T-helper 2 cell (primary cell): ENCODE data around the gene TTC7B.
A peak's percentile ranks its signal among the peaks of the same experiment; 100 is the strongest.

Source experiments
- DNase-seq, 5 experiments: peaks; one replicate each; pipeline versions ENCODE4 v3.0.0 to v3.0.0-alpha.2; 2012 to 2022

The TTC7B gene

GRCh38 chr14:90587918-90588317, 228.3 kb downstream of the TTC7B start:
- DNase-seq, result no peak

- DNase-seq, result no peak
These were observed 228.8 kb downstream of the TTC7B start for GRCh38 chr14:90587252-90587910.

GRCh38 chr14:90585106-90585505, 231.1 kb downstream of the TTC7B start:
- DNase-seq, result no peak

DNA sequence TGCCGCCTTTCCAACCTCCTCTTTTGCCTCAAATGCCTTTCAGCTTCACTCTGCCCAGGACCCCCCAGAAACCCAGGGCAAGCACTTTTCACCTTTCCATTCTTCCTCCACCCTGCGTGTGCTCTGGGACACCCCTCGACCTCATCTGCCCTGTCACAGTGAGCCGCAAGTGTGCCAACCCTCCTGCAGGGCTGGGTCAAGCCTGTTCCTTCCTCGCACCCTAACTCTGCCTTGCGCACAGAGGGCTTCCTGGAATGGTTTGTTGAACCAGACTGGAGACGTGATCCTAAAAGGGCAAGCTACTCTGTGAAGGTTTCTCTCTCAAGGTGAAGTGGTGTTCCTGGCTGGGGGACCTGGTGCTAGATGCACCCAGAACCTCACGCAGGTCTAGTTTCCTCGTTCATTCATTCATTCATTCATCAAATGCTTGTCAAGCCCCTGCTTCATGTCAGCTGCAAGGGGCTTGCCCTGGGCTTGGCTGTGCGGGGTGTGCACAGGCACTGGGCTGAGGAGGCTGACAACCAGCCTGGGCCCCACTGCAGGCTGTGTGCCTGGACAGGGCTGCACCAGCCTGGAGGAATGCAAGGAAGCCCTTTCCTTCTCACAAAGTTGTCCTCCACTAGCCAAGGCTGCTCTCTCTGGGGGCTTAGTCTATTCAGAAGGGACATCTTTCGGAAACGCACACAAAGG, 232.2 kb downstream of the TTC7B start:
- DNase-seq, result no peak

- no peak for DNase-seq
These were observed 232.8 kb downstream of the TTC7B start for GRCh38 chr14:90583427-90583826.

GRCh38 chr14:90582166-90582565, 234.1 kb downstream of the TTC7B start:
- DNase-seq, result no peak

GRCh38 chr14:90581745-90582144, 234.5 kb downstream of the TTC7B start:
- DNase-seq, result no peak

DNA sequence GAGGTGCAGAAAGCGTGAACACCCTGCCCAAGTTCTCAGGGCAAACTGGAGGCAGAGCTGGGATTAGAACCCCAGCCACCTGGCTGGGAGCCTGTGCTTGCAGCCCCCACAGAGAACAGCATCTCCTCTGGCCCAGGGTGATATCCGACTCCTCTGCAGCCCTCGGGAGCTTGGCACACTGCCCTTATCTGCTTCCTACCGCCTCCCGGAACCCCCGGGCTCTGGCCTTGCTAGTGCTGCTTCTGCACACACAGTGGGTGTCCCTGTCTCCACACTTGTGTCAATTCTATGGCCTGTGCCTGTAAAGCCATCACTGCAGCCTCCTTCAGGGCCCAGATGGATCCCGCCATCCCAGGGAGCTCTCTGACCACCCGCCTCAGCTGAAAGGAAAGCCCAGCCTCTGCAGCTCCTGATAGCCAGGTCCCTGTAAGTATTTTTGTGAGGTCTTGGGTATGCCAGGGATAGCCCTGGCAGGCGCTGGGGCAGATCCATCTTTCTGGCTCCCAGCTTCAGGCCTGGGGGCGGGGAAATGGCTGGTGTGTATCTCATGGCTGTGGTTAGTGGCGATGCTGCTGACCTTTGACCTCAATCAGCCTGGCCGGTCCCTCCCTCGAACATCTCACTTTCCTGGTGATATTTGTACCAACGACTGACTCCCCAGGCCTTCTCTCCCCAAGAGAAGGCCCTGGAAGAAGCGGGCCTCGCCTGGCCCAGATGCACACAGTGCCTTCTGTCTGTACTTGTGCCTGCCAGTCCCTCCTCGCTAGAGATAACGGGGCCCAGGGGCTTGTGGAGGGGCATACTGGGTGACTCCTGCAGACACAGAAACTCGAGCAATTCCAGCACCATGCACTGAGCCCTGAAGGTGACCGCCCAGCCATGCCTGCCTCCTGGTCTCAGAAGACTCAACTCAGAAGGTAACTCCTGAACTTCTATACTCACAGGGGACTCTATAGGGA, 235.6 kb downstream of the TTC7B start:
- no peak for DNase-seq

- DNase-seq, result no peak
These were observed 236.4 kb downstream of the TTC7B start for GRCh38 chr14:90579816-90580215.

GRCh38 chr14:90579088-90579487, 237.1 kb downstream of the TTC7B start:
- DNase-seq, result no peak

- no peak for DNase-seq
These were observed 237.8 kb downstream of the TTC7B start for GRCh38 chr14:90578283-90578985.

DNA sequence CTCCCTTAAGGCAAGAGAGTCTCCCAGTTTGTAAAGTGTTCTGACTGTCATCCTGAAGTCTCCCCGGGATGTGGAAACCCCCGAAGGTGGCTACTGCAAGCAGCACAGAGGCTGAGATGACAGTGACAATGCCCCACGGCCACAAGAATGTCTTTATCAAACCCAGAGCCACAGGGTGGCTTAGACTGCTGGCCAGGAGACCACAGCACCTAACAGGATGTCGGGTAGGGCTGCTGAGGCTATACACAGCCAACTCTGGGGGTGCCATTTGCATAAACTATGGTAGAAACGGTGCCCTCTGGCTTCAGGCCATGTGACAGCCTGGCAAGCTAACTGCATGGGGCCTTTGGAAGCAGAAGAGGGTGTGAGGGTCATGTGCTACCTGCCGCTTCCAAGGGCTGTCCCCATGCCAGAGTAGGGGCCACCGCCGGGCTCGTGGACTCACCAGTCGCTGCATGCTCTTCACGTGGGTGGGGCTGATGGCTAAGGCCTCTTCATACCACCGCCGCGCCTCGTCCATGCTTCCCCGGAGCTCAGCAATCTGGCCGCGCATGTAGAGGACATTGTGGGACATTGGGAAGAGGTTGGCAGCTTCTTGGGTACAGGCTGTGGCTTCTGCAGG, 238.5 kb downstream of the TTC7B start:
- DNase-seq, result peak in 1 of 5 experiments; percentile 4

DNA sequence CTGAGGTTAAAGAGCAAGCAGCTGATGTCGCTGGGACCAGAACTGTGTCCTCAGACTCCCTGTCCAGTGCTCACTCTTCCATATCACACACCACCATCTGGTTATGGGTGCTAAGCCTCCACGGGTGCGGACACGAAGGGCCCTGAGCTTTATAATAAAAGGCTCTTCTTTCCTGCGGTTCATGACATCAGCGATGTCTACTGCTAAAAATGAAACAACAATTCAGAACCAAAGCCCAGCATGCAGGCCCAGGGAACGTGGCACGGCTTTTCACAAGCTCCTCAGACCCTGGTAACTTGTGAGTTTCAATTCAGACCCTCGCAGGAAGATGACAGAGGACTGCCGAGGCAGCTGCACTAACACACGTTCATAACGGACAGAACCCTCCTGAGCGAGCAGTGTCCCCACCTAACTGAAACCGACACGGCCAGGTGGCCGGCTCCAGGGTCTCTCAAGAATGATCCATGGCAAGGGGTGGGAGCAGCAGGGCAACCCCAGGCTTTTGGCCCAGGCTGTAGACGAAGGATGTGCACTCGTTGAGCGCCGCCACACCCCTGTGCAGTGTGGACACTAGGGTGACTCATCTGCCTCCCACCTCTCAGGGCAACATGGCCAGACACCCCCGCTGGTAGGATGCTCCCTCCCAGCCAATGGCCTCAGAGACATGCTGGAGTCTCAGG, 239.1 kb downstream of the TTC7B start:
- DNase-seq, result no peak

GRCh38 chr14:90576581-90576980, 239.6 kb downstream of the TTC7B start:
- DNase-seq, result no peak

DNA sequence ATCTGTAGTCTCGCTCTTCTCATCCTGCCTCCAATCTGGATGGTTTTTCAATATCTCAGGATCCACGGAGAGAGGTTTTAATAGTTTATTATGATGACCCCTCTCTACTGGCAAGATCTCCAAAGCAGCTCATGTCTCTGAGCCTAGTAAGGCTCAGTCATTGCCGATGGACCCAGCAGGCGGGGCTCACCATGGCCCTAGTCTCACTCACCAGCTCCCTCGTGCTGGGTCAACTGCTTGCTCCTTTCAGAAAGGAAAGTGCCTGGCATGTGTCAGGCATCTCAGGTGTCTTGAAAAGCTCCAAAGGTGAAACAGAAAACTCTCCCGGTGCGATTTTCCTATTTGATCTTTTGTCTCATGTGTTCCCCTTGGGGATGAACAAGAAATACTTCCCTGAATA, 240.4 kb downstream of the TTC7B start:
- DNase-seq, result no peak

DNA sequence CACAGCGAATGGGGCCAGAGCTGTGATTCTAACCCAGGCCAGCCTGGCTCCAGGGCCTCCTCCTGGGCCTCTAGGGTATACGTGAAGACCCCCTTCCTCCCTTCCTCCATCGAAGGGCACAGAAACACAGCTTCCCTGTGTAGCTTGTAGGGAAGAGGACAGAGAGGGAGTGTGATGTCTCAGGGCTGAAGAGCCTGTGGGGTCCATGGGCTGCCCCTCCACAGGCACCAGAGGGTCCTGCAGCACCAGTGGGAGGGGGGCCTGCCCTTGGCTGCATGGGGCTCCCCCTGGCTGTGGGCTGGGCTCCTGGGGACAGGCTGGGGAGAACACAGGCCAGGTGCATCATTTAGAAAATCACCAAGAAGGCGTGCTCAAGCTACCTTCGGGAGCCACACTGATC, 240.9 kb downstream of the TTC7B start:
- no peak for DNase-seq

DNA sequence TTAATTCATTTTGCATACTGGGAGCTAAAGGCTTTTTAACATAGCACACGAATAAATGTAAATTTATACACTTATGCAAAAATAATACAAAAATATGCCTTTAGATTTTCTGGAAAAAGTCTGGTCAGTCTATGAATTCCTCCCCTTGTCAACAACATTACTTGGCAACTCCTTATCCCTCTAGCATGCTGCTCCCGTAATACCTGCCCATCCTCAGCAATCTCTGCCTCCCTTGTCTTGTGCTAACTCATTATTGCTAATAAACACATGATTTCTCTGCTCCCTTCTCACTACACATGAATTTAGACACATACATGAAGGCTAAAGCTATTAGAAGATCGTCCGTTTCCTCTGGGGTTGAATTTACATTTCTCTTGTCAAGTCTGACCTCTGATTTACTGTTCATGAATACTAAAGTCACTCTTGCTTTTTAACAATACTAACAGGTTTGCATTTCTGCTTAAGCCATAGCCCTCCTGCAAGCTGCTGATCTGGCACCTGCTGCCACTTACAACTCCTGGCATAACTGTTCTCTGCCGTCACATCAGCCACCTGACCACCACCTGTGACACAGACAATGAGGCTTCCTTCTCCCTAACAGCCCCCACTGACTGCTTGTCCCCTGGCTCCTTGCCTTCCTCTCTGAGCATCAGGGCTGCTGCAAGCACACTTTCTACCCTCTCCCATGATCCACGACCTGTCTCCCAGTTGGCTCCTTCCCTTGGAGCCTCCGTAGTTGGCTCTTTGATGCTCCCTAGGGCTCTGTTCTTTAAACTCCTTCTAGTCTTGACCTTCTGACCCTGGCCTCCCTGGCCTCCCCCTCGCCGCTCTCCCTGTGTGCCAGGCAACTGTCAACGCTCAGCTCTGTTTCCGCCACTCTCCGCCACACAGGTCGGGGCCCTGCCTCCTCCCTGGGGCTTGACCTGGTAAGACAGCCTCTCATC, 241.8 kb downstream of the TTC7B start:
- DNase-seq, result no peak

DNA sequence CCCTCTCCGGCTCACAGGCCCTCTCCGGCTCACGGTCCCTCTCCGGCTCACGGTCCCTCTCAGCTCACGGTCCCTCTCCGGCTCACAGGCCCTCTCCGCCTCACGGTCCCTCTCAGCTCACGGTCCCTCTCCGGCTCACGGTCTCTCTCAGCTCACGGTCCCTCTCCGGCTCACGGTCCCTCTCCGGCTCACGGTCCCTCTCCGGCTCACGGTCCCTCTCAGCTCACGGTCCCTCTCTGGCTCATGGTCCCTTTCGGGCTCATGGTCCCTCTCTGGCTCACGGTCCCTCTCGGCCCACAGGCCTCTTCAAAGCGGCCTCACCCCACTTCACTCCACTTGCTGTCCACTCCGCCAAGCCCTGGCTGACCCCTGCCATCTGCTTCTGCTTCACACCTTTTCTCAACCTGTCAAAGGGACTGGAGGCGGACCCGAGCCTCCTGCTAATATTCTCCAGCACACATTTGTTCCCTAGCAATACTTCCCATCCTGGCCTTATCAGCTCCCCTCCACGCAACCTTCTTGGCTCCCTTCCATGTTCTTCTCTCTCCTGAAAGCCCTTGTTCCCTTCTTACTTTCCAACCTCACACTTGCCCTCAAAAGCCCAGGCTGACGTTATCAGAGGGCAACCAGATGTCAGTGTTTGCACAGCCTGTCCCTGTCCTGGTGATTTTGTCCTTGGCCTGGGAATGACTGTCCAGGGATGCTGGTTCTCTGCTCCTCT, 242.7 kb downstream of the TTC7B start:
- DNase-seq, result no peak

- no peak for DNase-seq
These were observed 243.6 kb downstream of the TTC7B start for GRCh38 chr14:90572441-90573150.
